ENCODE measurements around the gene CFAP99.

GRCh38 chr4:2437475-2438215 is 18.9 kb downstream of the CFAP99 start:
- TF ChIP-seq BHLHE40 (IDR thresholded peaks at IDR 0.05; ENCODE audit: borderline replicate concordance) (no peak), HDGF (IDR thresholded peaks at IDR 0.05; ENCODE audit: borderline replicate concordance) (no peak), PKNOX1 (IDR thresholded peaks at IDR 0.05) (no peak), SUZ12 (IDR thresholded peaks at IDR 0.05) (no peak)

Data from HEK293T (cell line).